NK-92 treated with Interleukin-12 subunit alpha and Interleukin-12 subunit beta, amount 100 ng/mL, for 24 hours (cell line): Measurements from ENCODE around the gene SLC10A7.
"Not testable (repeated sequence)": the region's sequence is repeated elsewhere in the genome, so short reads cannot be mapped to it uniquely, and the experiment has no call there.

Experiments
- DNase-seq: peaks from one replicate; lab custom pipeline; 2025; lab: John Stamatoyannopoulos, UW

Gene SLC10A7

GRCh38 chr4:146350114-146350513 is 171.6 kb downstream of the SLC10A7 start:
- DNase-seq, result not testable (repeated sequence)

DNA sequence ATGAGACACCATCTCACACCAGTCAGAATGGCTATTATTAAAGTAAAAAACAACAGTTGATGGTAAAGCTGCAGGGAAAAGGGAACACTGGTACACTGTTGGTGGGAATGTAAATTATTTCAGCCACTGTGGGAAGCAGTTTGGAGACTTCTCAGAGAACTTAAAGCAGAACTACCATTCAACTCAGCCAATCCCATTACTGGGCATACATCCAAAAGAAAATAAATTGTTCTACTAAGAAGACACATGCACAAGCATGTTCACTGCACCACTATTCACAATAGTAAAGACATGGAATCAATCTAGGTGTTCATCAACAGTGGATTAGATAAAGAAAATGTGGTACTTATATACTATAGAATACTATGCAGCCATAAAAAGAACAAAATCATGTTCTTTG is 172.4 kb downstream of the SLC10A7 start:
- no peak for DNase-seq

DNA sequence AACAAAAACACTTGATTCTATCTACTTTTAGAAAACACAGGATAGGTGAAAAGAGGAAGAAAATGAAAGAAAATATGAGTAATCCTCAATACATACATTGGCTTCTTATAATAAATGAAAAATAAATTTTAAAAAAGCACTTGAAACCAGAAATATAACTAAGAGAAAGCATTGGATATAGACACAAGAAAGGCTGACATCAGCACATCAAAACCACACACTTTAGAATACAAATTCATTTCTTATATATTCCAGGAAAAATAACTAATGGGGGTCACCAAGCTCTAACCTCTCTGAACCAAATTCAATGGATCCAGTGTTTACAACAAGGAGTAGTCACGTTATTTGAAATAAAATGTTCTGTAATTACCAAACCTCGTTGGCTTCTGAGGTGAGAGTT is 173.9 kb downstream of the SLC10A7 start:
- DNase-seq, result no peak

DNA sequence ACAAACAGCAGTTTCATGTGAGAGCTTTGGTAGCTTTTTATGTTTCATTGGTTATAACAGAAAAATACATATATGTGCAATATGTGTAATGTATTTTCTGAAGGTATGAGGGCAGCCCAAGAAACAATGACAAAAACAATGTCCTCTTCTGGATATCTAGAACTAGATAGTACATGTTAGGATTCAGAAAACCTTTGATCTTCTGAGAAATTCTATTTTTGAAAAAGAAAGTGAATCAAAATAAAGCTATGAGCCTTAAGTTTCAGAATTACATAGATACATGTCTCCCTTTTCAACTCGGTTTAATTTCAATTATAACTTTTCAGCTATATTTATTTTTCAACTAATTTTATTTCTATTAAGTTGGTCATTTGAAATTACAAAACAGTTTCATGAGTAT is 175.5 kb downstream of the SLC10A7 start:
- no peak for DNase-seq

DNA sequence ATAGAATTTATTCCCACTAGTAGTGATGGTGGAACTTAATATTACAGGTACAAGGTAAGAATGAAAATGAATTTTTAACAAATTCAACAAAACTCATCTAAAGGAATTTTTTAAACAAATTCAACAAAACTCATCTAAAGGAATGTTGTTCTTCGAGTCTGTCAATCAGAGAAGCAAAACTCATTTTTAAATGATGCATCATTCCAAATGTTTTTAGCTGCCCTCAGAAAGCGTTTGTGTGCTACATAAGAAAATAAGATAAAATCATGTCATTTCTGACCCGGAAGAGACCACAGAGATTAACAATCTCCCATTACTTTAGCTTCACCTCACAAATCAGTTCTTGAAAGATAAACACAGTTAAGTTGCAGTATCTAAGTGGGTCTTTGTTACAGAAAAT is 178.0 kb downstream of the SLC10A7 start:
- DNase-seq, result no peak

DNA sequence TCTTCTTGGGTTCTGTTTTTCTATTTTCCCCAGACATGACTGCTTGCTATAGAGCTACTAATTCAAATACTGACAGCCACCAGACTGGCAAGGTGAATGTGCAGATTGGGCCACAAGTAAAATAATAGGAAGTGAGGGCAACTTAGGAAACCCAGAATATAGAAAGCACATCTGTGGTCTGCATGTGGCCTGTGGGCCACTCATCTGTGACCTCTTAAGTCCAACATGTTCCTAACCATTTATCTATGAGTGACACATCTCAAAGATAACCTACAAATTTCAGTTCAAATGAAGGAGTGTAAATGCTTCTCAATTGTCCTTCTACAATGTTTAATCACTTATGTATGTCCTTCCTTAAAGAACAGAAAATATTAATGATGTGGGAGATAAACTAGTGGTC is 178.5 kb downstream of the SLC10A7 start:
- DNase-seq, result no peak

DNA sequence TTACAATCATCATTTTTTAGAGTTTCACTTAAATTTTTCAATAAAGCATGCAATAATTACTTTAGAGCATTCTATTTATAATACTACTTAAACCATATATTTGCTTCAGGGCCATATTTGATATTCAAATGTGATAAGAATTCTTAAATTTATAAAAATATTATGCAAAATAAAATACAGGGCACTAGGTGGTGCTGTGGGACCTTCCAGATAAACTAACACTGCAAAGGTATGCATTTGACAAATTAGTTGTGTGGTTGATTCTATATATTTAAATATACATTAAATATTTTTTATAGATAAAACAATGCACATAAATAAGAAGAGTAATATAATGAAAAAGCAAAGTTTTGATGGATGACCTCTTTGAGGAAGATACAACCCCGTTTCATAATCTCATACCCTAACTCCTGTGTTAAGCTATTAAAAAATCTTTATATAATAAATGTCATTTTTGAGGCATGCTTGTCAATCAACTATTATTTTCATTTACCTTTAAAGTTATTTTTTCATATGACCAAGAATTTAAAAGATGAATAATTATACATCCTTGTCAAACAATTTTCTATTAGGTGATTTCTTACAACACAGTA is 179.0 kb downstream of the SLC10A7 start:
- no peak for DNase-seq

DNA sequence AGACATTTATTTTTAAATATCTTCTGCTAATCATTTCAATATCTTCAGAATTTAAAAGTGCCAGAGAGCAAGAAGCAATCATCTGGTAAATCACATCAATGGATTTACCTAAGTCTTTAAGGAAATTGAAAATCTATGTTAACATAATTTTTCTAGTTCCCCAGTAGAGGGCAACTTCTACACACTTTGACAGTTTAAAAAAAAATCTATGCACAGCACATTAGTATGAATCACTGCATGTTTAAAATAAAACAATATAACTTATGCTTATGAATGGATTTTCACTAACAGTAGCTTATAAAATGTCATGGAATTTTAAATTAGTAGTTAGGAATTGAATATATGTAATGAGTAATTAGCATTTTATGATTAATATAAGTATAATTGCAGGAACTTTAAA is 180.9 kb downstream of the SLC10A7 start:
- DNase-seq, result no peak

GRCh38 chr4:146338512-146338911 is 183.2 kb downstream of the SLC10A7 start:
- DNase-seq, result no peak

DNA sequence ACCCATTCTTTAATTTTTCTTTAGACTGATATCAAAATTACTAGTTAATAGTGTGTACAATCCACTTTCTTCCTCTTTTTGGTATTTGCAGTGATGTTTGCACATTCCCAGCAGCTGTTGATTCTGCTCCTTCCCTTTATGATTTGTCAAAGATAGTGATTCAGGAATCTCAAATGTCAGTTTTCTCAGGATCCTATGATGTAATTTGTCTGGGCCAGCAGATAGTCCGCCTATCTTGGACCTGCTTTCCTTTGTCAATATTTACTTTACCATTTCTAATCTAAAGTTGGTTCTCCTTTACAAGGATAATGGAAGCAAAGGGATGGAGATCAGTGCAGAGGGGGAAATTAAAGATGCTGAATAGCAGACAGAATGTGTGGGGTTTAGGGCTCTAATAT is 185.3 kb downstream of the SLC10A7 start:
- no peak for DNase-seq

DNA sequence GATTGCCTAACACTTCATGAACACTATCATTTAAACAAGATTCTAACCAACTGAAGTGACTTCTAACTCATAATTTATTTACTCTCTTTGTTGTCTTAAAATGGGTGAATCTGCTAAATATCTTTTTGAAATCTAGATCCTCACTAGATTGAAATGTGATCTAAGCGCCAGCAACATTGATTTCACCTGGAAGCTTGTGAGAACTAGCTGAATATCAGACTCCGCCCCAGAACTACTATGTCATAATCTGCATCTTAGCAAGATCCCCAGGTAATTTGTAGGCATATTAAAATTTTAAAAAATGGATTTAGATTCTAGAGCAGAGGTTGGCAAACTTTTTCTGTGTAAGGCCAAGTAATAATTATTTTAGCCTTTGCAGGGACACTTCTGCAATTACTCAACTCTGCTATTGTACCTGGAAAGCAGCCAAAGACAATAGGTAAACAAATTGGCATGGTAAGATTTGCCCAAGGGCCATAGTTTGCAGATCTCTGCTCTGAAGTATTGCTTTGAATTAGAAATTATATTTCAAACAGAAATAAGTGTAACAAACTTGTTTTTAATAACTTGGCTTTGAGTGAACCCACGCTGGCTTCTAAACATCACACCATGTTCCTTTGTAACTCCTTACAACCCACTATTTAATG is 185.9 kb downstream of the SLC10A7 start:
- no peak for DNase-seq

GRCh38 chr4:146334862-146335449 is 186.8 kb downstream of the SLC10A7 start:
- DNase-seq, result no peak

DNA sequence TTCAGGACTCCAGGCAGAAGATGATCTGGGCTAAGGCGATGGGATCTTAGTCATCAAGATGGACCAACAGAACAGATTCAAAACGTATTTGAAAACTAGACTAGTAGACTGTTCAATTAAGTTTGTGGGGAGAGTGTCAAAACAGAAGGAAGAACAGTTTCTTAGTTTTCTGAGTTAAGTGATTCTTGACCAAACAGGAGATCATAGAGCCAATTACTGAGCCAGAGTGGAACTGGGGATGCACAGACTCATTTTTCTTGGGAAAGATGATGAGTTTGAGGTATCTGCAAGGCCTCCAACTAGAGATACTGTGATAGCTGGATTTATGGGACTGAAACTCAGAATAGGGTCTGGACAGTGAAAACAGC is 187.9 kb downstream of the SLC10A7 start:
- DNase-seq, result no peak

DNA sequence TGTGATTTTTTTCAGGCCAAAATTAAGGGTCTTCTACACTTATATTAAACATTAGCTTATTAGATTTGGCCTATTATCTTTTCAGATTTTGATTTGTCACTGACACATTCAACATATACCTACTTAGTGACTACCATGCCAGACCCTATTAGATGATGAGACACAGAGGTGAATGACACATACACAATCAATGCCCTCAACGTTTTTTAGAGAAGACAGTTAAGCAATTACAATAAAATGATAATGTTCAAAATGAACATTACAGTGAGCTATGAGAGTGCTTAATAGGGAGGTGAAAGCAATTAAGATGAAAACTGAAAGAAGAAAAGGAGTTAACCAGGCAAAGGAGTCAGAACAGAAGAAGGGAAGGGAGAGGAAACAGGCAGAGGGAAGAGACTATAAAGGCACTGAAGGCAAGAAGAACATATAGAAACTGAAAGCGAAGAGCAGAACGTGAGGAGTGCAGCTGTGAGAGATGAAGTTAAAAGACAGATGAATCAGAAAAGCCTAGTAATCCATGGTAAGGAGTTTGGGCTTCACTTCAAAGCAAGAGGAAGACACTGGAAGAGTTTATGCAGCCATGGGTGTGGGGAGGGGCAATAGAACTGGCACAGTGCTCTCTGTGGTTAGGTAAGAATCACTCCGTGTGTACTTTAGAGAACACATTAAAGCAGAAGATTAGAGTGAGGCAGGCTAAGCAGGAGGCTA is 188.4 kb downstream of the SLC10A7 start:
- DNase-seq, result no peak

GRCh38 chr4:146330392-146330791 is 191.3 kb downstream of the SLC10A7 start:
- no peak for DNase-seq

GRCh38 chr4:146329050-146329716 is 192.6 kb downstream of the SLC10A7 start:
- DNase-seq, result no peak

GRCh38 chr4:146327859-146328650 is 193.7 kb downstream of the SLC10A7 start:
- no peak for DNase-seq

DNA sequence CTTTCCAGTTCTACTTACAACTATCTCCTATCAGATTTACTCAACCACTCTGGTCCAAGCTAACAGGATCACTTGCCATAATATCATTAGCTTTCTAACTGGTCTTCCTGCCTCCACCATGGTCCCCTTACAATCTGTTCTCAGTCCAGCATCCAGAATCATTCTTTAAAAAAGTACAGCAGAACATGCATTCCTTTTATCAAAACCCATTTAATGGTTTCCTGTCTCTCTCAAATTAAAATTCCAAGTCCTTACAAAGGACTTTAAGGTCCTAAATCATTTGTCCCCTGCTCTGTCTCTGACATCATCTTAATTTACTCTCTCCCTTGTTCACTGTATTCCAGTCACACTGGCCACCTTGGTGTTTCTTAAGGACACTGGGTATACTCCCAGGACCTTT is 202.8 kb downstream of the SLC10A7 start:
- no peak for DNase-seq

DNA sequence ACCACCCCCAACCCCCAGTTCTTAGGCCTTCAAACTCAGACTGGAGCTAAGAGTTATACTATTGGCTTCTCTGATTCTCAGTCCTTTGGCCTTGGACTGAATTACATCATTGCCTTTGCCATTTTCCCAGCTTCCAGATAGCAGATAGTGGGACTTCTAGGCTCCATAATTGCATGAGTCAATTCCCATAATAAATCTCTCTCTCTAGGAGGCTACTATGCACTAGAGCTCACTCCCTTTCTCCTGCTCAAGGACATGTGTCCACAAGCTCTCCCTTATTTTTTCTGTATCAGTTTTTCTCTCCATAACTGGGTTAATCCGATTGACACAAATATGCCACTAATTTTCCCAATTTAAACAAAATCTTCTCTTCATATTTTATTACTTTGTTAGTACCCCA is 204.0 kb downstream of the SLC10A7 start:
- no peak for DNase-seq

DNA sequence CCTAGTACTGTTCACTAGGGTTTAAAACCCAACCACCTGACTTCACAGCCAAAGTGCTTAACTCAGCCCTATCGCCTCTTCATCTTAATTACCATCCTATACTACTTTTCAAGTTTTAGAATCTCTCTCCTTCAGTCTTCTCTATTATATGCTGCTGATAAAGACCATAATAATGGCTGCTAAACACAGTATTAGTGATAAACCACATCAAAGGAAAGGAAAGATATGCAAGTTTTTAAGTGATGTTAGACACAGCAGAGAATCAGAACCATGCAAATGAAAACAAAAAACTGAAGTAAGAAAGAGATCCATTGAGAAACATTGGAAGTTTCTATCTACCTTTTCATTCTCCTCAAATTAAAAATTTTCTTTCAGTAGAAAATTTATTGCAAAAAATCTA is 206.6 kb downstream of the SLC10A7 start:
- DNase-seq, result no peak

- DNase-seq, result no peak
These were observed 210.3 kb downstream of the SLC10A7 start for GRCh38 chr4:146311238-146311970.
